GM19452 (cell line): Measurements from ENCODE around the gene ABCA1.
"Not testable (repeated sequence)": the region's sequence is repeated elsewhere in the genome, so short reads cannot be mapped to it uniquely, and the experiment has no call there.

Experiments used
- ATAC-seq: cut with Tn5 transposase; IDR thresholded peaks from one replicate; pipeline ENCODE4 v1.9.1; 2021; ENCODE audit not compliant: unreplicated experiment

ABCA1 gene

DNA sequence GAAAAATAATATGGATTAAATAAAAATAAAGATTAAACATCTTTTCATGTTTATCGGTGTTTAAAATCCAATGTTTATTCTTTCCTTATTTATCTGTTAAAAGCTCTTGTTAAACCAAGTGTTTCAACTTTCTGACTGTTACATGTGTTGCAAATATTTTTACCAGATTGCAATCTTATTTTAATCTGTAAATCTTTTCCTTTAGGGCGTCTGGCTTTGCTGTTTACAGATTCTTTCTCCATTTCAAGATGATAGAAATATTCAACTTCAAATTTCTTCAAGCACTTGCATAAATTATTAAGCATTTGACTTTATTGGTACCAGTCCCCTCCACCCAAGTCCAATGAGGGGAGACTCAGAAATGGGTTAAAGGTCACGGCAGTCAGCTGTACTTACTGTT, 16.9 kb upstream of the ABCA1 start:
- no peak for ATAC-seq

DNA sequence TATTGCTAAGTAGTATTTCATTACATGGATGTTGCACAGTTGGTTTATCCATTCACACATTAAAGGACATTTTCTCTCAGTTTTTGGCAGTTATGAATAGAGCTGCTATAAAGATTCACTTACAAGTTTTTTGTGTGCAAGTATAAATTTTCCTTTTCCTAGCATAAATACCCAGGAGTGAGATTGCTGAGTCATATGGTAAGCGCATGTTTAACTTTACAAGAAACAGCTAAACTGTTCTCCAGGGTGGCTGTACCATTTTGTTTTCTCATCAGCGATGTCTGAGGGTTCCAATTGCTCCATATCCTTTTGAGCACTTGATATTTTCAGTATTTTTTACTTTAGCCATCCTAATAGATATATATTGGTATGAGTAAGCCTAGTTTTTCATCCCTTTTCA, 16.4 kb upstream of the ABCA1 start:
- no peak for ATAC-seq

DNA sequence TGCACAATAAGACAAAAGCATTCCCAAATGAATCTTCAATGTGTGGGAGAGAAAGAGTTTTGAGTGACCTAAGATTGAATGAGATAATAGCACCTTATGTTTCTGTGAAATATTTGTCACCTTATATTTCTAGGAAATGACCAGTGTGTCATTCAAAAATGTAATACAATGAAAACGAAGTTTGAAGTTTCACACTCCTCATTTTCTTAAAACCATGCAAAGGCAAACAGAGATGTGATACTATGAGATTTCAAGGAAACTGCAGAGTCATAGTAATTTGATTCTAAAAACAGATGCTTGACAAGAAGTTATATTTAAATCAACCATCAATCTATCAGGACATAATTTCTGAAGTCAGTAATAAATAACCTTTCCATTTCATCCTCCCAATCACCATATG, 13.6 kb upstream of the ABCA1 start:
- ATAC-seq: no peak

DNA sequence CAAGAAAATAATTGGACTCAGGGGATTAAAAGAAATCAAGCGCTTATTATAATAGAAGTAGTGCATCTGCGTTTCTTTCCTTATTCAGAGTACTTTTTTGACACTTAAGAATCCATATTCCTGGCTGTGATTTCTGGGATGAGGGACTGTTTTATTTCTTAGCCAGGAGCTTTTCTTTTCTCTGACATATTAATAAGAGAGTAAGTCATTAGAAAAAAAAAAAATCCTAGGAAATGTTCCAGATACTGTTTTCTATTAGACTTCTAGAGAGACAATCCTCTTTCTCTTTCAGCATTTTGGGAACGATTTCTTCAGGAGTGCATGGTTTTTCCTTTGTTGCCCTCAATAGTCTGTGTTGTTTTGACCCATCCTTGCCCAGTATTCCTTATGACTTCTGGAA, 8.3 kb upstream of the ABCA1 start:
- no peak for ATAC-seq

DNA sequence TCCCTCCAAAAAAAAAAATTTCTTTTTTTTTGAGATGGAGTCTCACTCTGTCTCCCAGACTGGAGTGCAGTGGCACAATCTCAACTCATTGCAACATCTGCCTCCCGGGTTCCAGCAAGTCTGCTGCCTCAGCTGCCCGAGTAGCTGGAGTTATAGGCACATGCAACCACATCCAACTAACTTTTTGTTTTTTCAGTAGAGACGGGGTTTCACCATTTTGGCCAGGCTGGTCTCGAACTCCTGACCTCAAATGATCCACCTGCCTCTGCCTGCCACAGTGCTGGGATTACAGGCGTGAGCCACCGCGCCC, 7.5 kb upstream of the ABCA1 start:
- ATAC-seq: not testable (repeated sequence)

DNA sequence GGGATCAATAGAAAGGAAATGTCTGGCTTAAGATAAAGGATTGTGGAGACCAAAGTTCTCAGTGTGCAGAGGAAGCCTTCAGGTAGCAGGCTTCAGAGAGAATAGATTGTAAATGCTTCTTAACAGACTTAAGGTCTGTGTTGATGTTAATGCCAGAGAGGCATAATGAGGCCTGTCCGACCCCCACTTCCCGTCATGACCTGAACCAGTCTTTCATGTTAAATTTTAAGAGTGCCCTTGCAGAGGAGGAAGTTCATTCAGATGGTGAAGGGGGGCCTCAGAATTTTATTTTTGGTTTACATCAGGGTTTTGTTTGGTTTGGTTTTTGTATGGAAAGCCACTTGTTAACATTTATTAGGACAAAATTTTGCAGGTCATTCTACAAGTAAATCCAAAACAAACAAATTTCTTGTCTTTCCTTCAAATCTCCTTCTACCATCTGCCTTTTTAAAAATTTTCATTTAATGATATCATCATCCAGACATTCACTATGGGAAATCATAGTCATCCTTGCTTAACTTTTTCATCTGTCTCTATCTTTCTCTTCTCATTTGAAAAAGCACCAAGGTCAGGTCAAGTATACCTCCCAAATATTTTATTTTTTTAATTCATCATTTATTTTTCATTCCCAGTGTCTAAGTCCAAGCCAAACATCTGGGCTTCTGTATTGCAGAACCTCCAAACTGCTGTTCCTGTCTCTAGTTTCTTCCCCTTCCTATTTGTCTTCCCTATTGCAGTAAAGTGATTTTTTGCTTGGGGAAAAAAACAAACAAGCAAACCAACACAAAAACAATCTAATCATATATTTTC, 6.9 kb upstream of the ABCA1 start:
- ATAC-seq: no peak

DNA sequence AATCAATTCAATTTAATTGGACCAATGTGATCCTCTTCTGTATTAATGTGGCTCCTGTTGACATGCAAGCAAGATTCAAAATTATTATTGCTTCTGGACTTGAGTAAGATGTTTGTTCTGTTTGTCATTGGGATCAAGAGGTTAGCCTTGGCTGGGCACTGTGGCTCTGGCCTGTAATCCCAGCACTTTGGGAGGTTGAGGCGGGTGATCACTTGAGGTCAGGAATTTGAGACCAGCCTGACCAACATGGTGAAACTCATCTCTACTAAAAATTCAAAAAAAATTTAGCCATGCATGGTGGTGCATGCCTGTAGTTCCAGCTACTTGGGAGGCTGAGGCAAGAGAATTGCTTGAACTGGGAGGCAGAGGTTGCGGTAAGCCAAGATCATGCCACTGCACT, 5.1 kb upstream of the ABCA1 start:
- not testable (repeated sequence) for ATAC-seq

DNA sequence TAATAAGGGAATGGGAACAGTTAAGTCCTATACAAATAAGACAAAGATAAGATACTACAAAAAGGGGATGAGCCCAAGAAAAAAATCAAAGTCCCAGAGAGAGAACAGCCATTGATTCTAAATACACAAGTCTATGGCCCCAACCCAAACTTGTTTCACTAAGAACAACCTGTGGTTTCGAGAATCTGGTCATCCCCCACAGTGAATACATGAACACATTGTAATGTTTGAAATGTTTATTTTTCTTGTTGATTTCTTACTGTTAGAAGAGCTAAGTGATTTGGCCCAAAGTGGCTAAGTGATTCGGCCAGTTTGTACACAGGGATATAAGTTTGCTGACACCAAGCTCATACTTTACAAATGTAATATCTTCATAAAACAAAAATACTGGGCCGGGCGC, 3.3 kb upstream of the ABCA1 start:
- ATAC-seq: no peak

DNA sequence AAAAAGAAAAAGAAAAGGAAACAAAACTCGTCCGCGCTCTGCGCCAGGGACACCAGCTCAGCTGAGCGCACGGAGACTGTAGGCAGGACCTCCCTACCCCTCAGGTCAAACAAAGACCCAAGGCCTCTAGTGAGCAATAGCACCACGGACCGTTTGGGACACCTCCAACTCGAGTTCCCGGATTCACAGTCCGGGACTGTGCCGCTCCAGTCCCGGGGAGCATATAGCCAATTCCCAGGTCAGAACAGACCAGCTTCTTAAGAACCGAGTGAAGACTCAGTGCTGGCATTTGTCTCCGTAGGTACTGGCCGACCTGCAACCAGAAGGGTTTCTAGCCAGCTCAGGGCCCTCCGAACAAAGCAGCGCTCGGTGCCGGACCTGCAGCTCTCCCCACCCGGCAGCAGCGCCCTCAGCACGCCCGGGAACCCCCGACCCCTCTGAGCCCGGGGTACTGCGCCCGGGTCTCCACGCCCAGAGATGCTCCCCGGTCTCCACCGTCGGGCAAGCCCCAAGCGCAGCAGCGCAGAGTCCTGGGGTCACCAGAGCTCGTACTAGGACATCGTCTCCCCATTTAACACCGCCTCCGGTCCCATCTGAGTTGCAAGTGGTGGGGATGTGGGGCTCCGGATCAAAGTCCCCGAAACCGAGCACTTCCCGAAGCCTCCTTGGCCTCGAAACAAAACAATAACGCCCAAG, 591 bp downstream of the ABCA1 start:
- ATAC-seq: no peak

DNA sequence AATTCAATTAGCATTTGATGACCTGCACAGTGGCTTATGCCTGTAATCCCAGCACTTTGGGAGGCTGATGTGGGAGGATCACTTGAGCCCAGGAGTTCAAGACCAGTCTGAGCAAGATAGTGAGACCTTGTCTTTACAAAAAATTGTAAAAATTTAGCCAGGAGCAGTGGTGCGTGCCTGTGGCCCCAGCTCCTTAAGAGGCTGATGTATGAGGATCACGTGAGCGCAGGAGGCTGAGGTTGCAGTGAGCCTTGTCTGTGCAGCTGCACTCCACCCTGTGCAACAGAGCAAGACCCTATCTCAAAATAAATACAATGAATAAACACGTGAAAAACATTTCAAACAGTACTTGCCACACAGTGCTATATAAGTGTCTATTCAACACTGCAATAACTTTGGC, 4.2 kb downstream of the ABCA1 start:
- ATAC-seq: no peak

DNA sequence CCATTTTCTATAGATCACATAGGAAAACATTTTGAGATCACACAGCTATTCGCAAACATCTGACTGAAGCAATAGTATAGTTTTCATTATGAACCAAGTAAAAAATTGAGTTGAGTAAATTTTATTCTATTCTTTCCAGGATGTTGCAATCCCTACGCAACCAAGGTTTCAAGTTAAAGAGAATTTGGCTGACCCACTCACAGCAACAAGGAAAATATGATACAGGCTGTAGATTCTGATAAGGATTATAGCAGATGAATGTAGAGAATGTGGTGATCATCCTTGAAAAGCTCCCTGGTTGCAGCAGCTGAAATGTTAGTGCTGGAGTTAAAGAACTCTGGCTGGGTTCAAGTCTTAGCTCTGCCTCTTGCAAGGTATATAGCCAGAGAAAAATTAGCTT, 4.7 kb downstream of the ABCA1 start:
- ATAC-seq: no peak

DNA sequence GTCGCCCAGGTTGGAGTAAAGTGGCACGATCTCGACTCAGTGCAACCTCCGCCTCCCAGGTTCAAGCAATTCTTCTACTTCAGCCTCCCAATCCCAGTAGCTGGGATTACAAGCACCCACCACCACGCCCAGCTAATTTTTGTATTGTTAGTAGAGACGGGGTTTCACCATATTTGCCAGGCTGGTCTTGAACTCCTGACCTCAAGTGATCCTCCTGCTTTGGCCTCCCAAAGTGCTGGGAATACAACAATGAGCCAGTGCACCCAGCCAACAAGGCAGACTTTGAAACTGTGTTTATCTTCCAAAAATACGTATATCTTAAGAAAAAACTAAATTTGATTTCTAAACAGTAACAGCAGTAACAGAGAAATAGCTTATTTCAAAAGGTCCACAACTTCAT, 5.2 kb downstream of the ABCA1 start:
- ATAC-seq: not testable (repeated sequence)

DNA sequence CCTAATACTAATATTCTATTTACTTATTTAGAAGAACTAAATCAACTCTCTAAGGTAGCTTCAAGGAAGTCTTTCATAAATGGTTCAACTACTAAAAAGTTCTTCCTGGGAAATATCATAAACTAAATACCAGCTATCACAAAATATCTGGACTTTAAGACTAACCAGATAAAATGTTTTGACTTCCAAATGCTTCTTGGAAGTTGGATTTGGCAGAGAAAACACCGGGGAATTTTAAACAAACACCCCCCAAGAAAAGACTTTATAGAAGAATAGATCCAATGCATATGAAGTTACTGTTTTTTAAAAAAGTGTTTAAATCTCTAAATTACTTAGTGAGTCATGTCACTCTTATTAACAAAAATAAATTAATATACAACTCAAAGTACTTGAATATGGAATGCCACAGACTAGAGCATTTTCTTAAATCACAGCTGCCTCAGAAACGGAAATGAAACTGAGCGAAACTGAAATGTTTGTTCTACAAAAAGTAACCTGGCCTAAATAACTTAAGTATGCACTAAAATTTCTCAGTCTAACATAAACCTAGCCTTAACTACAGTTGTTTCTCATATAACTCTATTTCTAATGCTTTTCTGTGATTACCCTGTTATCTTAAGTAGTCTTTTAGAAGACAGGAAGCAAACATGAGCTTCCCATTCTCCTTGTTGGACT, 6.8 kb downstream of the ABCA1 start:
- no peak for ATAC-seq

DNA sequence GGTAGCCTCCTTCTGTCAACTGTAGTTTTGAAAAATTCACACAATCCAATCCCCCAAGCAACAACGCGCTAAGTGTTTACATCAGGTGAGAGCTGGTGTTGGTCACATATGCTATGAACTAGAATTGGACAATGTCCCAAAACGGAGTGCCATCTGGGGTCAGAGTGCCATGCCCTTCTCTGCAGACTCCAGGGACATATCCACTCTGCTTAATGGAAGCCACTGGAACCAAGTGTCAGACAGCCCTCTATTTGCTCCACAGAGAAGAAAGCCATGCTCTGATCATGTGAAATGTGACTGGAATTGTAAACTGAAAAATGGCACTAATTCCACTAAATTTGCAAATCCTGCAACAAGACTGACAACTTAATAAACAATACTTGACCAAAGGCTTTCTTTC, 12.2 kb downstream of the ABCA1 start:
- ATAC-seq: no peak

DNA sequence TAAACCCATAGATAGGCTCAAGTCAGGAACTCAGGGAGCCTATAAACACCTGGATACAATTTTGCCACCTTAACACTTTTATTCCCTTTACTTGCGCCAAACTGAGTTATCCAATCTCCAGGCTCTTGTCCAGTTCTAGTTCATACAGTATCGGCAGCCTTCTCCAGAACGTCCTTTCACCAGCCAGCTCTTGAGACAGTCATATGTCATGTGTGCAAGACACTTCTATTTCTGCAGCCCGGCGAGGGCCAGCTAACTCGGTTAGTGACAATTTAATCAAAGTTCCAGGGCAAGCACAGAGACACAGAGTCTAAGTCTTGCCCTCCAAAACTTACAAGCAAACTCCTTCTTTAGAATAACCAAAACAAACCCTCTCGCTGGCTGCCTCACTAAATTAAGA, 12.9 kb downstream of the ABCA1 start:
- ATAC-seq: no peak

DNA sequence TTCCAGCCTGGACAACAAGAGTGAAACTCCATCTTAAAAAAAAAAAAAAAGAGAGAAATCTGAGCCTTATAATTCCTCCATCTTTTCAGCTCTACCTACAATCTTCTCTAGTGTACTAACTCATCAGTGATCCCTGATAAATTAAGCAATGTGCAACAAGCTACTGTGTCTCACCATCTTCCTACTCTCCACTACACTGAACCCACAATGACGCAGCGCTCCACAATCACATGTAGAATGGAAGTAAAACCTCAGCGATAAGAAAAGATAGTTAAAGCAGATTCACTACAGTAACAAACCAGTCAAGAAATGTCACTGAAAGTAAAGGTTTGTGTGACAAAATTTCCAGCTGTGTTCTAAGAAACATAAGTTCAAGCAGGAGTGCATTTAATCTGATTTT, 13.5 kb downstream of the ABCA1 start:
- ATAC-seq: no peak

DNA sequence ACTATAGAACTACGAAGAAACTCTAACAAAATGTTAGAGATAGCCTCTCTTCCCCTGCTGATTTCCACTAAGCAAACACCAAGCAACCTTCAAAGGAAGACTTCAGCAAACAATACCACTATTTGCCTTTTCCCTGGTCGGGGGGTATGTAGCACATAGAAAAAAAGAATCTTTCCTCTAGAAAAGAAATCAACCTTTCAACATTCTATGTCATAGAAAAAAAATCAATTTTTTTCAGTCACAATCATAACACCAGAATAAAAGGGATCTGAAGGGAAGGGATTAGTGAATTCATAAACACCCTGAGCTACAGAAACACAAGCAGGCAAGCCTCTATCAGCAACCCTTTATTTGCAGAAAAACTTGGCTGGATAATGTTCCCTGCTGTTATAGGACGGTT, 15.3 kb downstream of the ABCA1 start:
- no peak for ATAC-seq

DNA sequence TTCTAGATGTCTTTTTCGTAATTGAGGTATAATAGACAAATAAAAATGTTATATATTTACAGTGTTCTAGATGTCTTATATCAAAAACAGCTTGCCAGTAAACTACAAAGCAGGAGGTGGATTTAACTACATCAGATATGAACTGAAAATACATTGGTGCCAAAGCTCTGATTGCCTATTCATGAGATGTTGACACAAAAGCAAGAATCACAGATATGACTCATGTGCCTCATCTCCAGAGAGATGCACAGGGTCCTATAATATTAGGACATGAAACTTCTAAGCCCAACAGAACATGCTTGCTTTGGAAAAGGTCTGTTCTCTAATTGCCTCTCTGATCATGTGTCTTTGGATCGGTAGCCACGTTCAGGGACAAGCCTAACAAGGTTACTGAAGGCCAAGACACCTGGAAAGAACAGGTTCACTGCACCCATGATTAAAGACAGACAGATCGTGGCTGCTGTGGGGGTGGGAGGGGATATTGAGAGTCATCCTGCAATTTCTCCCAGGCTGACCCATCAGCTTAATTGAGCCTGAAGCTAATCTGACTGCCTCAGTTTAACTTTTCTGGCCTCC, 16.8 kb downstream of the ABCA1 start:
- no peak for ATAC-seq

DNA sequence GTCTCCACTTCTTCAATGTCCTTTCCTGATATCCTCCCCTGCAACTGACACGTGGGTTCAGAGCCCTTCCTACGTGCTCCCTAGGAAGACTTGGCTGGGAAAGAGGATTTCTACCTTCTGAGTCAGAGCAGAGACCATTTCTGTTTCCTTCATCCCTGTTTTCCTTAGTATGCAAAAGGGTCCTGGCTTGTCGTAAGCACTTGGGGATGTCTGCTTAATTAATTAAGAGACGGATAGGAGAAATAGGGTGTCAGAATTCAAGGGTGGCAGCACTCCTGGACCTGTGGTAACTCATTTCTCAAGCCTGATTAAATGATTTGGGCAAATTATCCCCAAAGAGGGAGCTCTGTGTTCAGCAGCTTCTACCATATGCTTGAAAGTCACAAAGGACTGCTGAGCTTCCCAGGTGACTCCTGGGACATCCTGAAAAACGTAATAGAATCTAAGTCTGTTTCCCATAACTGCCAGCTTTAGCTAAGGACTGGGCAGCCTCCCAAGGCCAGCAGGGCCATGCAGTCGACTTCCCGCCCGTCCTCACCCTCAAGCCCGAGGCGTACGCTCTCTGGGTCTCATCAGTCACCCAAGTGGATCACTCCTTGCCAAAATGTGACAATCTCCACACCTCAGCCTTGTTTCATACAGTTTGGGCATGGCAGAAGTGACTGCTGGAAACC, 20.5 kb downstream of the ABCA1 start:
- ATAC-seq: no peak

DNA sequence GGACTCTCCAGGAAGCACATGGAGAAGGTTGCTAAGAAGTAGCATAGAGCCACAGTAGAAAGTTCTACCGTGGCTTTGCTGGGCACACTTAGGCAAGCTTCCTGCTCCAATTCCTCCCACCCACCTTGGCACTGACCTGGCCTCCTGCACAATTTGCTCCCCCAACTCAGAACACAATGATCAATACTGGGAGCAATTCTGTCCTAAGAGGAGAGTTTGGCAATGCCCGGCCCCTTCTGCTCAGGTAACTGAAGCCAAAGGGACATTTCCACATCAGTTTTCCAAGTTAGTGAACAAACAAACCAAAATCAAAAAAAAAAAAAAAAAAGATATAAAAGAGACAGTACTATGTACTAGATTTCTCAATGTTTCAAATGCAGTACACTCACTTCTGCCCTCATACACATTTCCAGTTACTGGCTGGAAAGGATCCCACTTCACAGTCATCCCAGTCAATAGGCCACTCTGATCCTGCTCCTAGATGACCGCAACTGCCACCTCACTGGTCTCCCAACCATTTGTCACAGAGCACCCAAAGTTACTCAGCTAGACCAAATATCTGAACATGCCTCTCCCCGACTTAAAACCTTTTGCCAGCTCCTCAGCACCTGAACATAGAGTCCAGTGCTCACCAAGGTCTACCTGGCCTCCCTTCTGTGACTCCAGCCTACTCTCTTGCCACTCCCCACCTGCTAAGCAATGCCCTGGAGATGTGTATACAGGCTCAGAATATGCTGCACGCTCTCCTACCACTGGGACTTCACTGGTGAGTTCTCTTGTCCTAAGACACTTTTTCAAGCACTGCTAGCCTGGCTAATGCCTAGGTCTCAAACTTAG, 21.3 kb downstream of the ABCA1 start:
- no peak for ATAC-seq

DNA sequence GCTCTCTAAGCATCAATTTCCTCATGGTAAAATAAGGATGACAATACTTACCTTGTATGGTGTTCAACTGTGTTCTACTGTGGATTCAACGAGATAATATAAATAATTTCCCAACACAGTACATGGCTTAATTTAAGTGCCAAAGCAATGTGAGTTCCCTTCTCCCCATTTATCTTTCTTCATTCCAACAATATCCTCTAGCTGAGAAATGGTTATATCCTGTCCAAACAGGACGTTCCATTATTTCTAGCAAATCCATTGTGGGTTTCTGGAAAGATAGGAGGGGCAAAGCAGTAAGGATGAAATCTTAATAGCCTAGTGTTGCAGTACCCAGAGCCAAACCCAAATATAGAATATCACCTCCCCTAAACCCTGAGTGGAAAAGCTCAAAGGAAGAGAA, 22.0 kb downstream of the ABCA1 start:
- ATAC-seq: no peak
